Effector CD4-positive, alpha-beta T cell (primary cell): ENCODE results near the gene TAS2R30.

ENCODE experiments used
- DNase-seq: peaks from one replicate; pipeline ENCODE4 v3.0.0-alpha.2; 2020
- total RNA-seq: gene quantifications from one replicate; lab custom pipeline; 2026; lab: John Stamatoyannopoulos, UW

Gene TAS2R30, protein sequence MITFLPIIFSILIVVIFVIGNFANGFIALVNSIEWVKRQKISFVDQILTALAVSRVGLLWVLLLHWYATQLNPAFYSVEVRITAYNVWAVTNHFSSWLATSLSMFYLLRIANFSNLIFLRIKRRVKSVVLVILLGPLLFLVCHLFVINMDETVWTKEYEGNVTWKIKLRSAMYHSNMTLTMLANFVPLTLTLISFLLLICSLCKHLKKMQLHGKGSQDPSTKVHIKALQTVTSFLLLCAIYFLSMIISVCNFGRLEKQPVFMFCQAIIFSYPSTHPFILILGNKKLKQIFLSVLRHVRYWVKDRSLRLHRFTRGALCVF
- total RNA-seq, result 6.6 reads per million, percentile 24 among the genes with 10 or more reads in this experiment

GRCh38 chr12:11134305-11134704, at the start of gene TAS2R30:
TSS of gene TAS2R30 (minus strand) at chr12:11134644. CDS start at chr12:11134244, 400 bp downstream.
- DNase-seq, result no peak

- no peak for DNase-seq
Observed at GRCh38 chr12:11183011-11183410, 48.6 kb upstream of the TAS2R30 start.

- no peak for DNase-seq
Observed at GRCh38 chr12:11182529-11182928, 48.1 kb upstream of the TAS2R30 start.

DNA sequence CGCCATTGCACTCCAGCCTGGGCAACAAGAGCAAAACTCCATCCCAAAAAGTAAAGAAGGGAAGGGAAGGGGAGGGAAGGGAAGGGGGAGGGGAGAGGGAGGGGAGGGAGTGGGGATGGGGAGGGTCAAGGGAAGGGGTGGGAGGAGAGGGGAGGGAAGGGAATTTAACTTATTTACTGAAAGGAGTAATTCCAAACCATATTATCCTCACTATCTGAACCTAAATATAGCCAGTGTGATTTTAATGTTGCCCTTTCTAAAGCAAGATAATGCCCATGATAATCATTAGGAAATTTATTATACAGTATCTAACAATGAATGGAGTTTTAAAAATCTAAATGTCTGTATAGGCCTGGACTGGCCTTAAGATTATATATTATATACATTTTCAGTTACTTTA, 43.8 kb upstream of the TAS2R30 start:
- DNase-seq, result no peak

- no peak for DNase-seq
Observed at GRCh38 chr12:11174022-11174421, 39.6 kb upstream of the TAS2R30 start.

- DNase-seq, result no peak
Observed at GRCh38 chr12:11171969-11172675, 37.7 kb upstream of the TAS2R30 start.

- peak; percentile 83 for DNase-seq
Observed at GRCh38 chr12:11171145-11171968, 36.9 kb upstream of the TAS2R30 start, which contains the start of gene SMIM10L1. TSS of gene SMIM10L1 (plus strand) at chr12:11171194. CDS start at chr12:11171357, 163 bp downstream.

GRCh38 chr12:11170810-11171144, 36.3 kb upstream of the TAS2R30 start:
- DNase-seq, result no peak

DNA sequence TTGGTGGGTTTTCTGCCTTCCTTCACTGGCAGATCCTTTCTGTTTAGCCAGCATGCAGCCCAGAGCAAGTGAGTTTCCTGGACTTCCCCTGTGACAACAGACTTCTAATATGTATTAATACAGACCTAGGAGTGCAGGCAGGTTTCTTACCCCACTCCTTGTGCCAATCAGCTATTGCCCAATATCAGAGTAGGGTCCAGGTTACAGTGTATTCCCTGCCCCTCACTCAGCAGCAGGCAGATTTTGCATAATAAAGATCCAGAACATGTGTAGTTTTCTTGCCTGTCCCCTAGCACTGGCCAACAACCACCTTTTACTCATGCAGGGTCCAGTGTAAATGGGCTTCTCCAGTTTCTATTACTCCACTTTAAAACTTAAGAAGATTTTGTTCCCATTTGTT, 31.9 kb upstream of the TAS2R30 start:
- no peak for DNase-seq

GRCh38 chr12:11164384-11164783, 29.9 kb upstream of the TAS2R30 start:
- no peak for DNase-seq

- no peak for DNase-seq
Observed at GRCh38 chr12:11162502-11162901, 28.1 kb upstream of the TAS2R30 start.

DNA sequence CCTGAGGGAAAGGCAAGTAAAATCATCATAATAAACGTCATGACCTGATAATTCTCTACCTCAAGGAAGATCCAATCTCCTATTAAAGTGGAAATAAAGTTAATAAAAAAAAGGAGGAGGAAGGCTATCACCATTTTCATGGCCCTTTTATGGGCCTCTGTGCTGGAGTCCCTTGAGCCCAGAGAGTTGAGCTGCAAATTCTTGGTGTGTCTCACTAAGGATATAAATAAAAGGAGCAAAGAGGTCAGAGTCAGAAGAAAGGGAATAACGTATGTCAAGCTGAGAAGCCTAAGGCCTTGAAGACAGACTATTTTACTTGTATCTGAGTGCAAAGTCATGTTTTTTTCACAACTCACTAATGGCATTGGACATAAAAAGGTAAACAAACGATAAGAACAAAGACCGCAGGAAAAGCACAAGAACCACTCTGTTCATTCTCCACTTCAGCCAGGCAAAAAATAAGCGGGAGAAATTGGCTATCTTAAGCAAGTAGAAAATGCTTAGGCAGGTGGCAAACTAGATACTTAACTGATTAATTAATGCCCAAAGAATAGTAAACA, 24.5 kb upstream of the TAS2R30 start:
- DNase-seq, result no peak

DNA sequence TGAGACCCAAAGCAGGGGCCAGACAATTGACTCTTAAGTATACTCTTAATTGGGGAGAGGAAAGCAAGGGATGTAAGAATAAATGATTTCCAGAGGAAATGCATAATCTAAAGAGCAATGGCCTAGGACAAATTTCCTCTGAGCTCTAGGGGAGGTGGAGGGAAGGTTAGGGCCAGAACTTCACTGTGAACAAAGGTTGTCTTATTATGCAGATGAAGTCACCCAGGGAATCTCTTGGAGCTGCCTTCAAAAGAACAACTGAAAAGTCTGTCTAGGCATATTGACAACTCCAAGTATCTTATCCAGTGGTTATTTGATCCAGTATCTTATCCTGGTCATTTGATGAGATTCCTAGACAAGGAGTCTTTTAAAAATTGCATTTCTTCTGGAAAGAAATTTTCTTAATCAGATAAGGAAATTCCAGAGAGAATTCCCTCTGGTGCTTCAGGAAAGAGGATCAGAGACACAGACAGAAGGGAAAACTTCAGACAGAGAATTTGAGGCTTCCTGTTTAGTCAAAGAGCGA, 20.0 kb upstream of the TAS2R30 start:
- no peak for DNase-seq

- no peak for DNase-seq
Observed at GRCh38 chr12:11152725-11153124, 18.3 kb upstream of the TAS2R30 start.

DNA sequence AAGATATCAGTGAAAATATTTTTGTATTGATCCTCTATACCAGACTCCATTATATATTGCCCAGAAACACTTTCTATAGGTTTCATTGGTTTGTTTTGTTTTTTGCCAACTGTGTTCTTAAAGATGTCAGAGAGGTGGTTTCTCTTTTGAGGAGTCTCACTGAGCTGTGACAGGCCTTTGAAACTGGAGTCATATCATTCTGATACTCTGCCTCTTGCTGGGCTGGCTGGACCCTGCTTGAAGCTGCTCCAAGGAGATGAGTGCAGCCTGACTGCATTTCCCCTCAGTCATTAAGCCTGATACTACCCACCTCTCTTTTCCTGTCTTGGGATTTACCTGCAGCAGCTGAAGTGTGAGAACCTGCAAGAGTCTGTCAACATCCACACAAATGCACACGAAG, 16.4 kb upstream of the TAS2R30 start:
- DNase-seq, result no peak

GRCh38 chr12:11147420-11147819, 13.0 kb upstream of the TAS2R30 start:
- no peak for DNase-seq

DNA sequence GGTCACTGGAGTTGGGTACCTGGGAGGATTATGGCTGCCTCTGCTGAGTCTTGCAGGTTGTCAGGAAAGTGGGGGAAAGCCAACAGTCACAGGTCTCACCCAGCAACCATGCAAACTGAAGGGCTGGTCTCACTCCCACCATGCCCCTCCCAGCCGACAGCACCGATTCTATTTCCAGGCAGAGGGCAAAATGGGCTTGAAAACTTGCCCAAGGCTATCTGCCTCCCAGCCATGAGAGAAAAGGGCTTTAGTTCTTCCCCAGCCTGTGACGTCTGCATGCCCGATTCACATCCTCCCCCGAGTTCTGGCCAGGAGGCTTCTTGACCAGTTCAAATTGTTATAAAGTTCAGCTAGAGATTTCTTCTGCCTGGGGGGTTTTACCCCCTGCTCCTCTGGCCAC, 9.9 kb upstream of the TAS2R30 start:
- no peak for DNase-seq

DNA sequence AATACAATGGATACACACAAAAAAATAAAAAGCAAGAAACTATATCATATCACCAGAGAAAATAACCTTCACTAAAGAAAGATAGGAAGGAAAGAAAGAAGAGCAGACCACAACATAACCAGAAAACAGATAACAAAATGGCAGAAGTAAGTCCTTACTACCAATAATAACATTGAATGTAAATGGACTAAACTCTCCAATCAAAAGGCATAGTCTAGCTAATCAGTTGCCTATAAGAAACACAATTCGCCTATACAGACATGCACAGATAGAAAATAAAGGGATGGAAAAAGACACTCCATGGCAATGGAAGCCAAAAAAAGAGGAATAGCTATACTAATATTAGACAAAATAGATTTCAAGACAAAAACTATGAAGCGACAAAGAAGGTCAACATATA, 8.9 kb upstream of the TAS2R30 start:
- DNase-seq, result no peak

GRCh38 chr12:11136075-11136474, 1.6 kb upstream of the TAS2R30 start:
- no peak for DNase-seq

DNA sequence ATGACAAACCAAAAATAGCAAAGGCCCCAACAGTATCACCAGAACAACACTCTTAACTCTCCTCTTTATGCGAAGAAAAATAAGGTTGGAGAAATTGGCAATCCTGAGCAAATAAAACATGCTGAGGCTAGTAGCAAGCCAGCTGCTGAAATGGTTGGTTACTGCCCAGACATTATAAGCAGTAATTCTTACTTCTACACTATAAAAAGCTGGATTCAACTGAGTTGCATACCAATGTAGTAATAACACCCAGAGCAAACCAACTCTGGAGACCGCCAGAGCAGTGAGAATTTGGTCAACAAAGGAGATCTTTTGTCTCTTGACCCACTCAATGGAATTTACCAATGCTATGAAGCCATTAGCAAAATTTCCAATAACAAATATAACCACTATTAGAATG, 628 bp downstream of the TAS2R30 start:
- DNase-seq, result no peak

DNA sequence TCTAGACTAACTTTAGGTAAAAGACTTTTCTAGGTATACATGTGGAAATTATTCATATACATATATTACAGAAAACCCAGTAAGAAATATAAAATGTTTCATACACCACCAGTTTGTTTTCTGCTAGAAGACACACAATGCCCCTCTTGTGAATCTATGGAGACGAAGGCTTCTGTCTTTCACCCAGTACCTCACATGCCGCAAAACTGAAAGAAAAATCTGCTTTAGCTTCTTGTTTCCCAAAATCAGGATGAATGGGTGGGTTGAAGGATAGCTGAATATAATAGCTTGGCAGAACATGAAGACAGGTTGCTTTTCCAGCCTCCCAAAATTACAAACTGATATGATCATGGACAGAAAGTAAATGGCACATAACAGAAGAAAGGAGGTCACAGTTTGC, 1.3 kb downstream of the TAS2R30 start:
- no peak for DNase-seq

DNA sequence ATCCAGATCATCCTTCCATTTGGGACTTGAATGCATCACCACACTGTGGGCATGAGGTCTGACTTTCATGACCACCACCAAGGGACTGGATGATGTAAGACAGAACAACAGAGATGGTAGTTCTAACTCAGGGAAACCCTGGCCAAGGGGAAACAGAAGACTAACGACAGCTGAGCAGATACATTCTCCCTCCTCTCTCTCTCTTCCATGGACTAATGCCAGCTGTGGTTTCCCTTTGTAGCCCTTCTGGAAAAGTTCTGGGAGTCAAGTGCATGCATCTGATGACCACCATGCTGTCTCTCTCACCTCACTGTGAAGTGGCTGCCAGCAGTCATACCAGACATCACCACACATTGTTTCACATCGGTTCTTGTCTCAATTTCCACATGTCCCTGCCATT, 3.4 kb downstream of the TAS2R30 start:
- DNase-seq, result no peak

DNA sequence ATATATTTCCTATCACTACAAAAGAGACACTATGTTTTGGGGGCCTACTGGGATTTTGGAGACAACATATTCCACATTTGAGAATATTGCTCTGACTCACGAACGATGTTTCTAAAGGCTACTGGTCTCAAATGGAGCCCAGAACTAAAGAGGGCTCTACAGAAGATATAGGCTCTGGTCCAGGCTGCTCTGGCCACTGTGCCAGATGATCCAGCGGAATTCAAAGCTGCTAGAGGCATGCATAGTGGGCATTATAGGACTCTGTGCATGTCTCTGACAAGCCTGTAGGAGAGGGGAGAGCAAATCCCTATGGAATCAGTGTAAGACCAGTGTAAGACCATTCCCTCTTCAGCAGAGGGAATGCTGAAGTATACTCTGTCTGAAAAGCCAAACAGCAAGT, 4.1 kb downstream of the TAS2R30 start:
- DNase-seq, result no peak
